NCI-H1092 treated with DMSO at 0.1 percent for 48 hours (cell line): Measurements from ENCODE around the gene HNRNPC.
"Not testable (repeated sequence)": the region's sequence is repeated elsewhere in the genome, so short reads cannot be mapped to it uniquely, and the experiment has no call there.

ENCODE experiments used
- DNase-seq: peaks from one replicate; lab custom pipeline; 2025; lab: John Stamatoyannopoulos, UW

The HNRNPC gene

DNA sequence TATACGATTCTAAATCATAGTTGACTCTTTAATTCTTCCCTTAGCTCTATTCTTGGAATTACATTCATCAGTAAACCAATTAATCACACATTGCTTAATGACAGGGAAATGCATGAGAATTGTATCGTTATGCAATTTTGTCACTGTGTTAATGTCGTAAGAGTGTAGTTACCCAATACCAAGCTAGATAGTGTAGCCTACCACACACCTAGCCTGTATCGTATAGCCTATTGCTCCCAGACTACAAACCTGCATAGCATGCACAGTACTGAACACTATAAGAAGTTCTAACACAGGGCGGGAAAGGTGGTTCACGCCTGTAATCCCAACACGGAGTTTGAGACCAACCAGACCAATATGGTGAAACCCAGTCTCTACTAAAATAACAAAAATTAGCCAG is 24.7 kb downstream of the HNRNPC start:
- no peak for DNase-seq

DNA sequence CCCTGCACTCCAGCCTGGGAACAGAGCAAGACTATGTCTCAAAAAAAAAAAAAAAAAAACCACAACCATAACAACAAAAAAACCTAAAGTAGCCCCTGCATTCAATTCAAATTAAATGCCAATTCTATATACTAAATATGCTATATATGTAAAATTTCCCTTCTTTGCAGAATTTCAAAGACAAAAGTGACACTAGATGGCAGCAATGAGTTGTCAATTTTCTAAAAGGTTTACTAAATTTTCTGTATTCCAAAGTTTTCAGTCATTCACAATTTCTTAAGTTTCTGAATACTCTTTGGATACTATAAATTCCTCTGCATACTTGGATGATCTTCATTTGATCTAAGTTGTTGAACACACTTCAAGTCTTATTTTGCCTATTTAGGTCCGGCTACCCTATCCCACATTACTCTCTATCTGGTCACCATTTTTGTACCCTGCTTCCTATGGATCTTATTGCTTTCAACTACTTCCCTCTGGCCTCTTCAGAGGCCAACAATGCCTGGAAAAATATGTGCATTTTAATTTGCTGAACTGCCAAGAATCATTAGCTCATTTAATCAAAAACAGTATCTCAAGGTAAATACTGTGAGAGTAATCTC is 27.9 kb downstream of the HNRNPC start:
- no peak for DNase-seq

DNA sequence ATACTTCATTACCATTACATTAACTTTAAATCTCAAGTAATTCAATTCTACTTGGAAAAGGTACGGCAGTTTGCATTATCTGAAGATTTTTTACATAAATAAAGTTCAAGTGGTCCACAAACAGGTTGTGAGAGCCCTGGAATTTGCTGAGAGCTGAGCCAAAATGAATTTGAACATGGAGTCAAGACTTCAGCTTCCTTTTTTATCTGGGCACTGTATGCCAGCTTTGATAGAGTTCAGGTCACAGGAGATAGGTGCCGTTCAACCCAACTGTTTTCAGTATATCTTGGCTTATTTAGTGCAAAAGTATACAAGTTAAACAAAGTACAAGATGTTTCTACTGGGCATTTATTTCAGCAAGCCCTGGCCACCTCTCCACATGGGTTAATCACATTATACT is 28.8 kb downstream of the HNRNPC start:
- DNase-seq = no peak

DNA sequence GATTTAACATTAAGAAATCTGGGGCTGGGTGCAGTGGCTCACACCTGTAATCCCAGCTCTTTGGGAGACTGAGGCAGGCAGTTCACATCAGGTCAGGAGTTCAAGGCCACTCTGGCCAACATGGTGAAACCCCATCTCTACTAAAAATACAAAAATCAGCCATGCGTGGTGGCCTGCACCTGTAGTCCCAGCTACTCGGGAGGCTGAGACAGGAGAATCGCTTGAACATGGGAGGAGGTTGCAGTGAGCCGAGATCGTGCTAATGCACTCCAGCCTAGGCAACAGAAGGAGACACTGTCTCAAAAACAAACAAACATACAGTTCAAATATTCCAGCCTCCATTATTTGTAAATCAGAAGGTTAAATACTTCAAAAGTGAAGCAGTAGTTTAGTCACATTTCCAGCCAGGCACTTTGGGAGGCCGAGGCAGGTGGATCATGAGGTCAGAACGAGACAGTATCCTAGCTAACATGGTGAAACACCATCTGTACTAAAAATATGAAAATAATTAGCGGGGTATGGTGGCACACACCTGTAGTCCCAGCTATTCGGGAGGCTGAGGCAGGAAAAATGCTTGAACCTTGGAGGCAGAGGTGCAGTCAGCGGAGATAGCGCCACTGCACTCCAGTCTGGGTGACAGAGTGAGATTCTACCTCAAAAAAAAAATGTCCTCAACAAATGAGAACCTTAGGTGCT is 30.3 kb downstream of the HNRNPC start:
- DNase-seq = no peak

DNA sequence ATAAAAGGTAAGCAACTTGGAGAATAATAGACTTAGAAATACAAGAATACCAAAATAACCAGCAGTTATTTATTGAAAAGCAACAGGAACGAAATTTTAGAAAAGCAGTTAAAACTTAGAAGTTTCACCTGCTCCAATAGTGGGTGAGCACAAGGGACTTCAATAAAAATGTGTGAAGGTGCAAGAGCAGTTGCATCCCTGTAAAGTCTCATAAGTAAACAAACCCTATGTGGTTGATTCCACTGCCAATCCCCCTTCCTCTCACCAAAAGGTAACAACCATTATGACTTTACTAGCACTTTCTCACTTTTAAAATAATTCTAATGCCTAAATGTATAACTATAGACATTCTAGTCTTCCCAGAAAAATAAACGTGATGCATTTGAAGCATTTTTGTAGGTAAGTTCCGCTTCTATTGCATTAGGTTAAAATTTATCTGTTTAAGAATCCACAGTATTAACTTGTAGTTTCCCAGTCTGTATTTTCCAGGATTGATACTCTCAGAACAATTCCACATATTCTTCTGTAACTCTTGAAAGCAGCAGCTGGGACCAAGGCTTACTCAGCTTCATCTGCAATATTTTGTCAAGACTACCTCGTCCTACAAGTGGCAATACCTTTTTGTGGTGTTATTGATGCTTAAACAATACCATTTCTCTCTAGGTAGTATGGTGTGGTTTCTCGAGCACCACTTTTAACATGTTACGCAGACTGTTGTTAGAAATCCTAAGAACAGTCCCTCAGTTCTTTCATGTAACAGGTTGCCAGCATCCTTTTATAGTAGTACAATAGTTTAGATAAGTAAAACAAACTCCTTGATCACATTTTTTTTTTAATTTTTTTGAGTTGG is 32.1 kb downstream of the HNRNPC start:
- DNase-seq = no peak

DNA sequence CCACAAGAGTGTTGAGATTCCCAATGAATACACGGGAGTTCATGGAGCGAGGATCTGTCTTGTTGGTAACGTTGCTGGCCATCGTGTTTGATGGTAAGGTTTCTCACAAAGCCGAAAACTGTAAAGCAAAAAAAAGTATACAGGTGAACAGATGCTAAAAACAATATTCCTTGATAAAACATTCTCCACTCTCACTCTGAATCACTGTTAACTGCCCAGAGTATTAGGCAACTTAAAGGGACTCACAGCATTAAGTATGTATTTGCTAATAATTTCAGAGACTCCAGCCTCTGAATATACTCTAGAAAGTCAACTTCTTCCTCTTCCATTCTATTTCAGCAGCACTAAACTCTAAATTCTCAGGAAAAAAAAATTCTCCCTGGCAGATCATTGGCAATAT is 35.1 kb downstream of the HNRNPC start:
- no peak for DNase-seq

DNA sequence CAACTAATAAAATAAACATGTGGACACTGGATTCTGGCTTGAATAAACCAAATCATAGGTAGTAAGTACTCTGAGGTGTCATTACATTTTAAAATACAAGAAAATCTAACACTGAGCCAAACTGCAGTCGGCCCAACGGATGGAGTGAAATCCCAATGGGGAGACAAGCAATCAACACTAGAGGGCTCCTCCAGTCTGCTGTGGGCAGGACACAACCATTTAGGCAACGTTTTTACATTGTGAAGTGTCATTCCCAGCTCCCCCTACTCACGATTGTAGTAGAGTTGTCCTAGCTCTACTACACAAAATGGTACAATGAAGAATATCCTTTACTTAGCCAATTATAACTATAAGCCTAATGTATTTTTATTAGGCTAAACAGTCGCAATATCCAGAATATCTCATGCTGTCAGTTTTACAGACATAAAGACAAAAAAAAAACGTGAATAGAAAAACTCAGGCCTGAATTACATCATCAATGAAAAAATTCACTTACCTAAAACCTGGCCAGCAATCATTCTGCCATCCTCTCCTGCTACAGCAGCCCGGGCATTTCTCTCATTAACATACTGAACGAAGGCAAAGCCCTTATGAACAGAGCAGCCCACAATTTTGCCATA is 35.7 kb downstream of the HNRNPC start:
- DNase-seq = no peak

DNA sequence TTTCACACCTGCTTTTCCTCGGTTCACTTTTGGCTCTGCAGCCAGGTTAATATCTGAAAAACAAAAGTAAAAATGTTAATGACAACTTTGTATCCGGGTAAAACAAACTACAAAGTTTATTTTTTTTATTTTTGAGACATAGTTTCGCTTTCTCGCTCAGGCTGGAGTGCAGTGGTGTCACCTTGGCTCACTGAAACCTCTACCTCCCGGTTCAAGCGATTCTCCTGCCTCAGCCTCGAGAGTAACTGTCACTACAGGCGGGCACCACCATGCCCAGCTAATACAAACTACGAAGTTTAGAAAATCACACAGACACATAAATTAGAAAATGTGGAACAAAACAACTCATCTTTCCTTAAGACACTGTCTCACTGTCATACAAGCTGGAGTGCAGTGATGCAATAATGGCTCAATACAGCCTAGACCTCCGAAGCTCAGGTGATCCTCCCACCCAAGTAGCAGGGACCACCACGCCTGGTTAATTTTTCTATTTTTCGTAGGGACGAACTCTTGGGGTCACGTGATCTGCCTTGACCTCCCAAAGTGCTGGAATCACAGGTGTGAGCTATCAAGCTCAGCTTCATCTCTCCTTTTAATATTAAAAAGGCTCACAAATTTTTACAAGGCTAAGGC is 38.1 kb downstream of the HNRNPC start:
- DNase-seq = no peak

DNA sequence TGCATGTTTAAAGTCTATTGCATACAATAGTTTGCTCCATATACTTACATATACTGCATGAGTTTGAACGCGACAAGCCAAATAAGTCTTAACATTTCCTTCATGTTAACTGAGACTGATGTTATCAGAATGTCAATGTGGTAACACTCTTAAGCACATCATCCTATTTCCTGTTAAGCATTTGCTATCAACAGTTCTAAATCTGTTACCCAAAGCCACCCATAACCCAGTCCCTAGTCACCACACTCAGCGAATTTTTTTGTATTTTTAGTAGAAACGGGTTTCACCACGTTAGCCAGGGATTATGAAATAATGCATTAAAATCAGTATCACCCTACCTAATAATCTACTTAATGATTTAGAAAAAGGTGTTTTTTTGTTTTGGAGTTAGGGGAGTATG is 39.4 kb downstream of the HNRNPC start:
- DNase-seq = no peak

DNA sequence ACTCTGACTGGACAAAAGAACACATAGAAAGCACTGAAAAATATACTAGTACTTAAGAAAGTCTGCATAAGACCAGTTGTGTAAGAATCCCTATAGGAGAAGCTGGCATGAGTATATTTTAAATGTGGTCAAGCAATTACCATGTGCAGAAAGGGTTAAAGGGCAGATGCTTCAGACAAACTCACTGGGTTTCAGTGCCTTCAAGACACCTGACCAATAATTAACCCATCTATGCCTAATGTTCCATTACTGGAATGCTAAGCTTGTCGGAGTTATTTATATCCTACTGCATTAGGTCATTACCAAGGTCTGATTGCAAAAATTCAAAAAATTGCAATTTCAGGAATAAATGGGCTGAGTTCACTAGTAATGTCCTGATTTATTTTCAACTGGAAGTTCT is 41.3 kb downstream of the HNRNPC start:
- no peak for DNase-seq

DNA sequence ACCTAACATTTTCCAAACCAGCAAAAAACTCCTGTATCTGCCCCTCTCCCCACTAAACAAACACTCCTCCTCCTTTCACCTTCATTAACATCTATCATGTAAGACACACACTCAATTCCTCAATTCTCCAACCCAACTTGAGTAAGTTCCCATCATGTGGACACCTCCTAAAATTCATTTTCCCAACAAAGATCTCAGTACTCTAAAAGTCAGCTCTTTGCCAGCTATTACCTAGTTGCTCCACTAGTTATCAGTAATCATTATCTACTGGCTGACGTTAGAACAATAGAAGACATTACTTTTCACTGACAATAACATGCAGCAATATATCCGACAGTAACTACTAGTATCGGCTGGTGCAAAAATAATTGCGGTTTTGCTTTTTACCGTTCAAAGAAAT is 42.1 kb downstream of the HNRNPC start:
- no peak for DNase-seq

DNA sequence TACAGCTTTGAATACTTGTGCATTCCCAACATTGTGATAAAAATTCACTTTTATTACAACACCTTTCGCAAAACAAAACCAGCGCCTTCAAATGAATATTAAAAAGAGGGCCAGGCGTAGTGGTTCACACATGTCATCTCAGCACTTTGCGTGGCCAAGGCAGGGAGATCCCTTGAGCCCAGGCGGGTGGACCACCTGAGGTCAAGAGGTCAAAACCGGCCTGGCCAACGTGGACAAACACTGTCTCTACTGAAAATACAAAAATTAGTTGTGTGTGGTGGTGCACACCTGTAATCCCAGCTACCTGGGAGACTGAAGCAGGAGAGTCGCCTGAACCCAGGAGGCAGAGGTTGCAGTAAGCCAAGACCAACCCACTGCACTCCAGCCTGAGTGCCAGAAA is 42.8 kb downstream of the HNRNPC start:
- no peak for DNase-seq

DNA sequence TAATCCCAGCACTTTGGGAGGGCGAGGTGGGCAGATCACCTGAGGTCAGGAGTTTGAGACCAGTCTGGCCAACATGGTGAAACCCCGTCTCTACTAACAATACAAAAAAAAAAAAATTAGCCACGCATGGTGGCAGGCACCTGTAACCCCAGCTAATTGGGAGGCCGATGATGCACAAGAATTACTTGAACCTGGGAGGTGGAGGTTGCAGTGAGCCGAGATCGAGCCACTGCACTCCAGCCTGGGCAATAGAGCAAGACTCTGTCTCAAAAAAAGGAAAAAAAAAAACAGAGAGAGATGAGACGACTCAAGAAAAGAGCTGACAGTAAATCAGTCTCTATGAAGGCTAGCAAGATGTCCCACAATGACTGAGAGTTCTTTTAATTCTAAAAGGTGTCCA is 44.1 kb downstream of the HNRNPC start:
- not testable (repeated sequence) for DNase-seq

DNA sequence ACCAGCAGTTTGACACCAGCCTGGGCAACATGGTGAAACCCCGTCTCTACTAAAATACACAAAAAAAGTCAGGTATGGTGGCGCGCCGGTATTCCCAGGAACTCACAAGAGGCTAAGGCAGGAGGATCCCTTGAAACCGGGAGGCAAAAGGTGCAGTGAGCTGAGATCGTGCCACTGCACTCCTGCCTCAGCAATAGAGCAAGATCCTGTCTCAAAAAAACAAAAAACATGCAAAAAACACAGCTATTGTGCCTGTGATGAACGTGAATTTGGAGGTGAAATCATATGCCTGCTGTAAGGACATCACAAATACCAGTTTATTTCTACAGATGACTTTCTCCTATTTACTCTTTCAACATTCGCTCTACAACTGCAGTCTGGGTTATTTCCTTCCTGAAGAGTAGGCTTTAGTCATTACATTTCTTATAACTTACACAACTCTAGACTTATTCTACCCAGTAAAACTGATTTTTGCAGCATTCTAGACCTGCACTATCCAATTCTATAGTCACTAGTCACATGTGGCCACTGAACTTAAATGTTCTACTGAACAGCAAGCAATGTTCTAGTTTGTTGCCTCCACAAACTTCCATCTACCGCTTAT is 48.3 kb downstream of the HNRNPC start:
- no peak for DNase-seq

DNA sequence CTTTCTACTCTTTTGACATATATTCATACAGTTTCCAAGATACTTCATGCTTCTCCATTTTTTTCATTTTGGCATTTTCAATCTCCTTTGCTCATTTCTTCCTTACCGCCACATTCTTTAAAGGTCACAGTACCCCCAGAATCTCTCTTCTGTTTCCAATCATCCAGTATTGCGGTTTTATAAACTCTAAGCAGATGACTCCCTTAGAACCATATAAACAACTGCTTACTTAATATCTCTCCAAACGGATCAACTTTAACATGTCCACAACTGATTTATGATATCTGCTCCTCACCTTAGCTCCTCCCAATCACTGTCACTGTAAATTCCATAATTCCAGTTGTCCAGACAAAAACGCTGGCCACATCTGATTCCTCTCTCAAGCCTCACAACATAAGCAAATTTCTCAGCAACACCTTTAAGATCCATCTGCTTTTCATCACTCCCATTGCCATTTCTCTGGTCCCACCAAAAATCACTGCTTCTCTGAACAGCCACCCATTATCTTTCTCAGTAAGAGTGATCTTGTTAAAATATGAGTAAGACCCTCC is 49.6 kb downstream of the HNRNPC start:
- no peak for DNase-seq

DNA sequence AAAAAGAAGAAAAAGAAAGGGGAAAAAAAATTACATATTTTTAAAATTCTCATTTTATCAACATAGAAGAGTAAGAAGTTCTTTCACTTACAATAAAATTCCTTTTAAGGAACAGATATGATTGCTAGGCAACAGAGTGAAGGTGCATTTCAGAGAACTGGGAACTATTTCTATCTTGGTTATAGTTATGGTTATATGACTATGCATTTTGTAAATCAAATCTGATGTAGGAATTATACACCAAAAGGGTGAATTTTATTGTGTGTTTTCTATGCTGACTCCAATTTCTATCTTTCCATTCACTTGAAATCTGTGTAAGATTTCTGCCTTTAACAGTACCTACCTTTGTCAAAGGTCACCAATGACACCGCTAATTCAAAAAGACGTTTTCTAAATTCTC is 50.1 kb downstream of the HNRNPC start:
- DNase-seq = no peak

DNA sequence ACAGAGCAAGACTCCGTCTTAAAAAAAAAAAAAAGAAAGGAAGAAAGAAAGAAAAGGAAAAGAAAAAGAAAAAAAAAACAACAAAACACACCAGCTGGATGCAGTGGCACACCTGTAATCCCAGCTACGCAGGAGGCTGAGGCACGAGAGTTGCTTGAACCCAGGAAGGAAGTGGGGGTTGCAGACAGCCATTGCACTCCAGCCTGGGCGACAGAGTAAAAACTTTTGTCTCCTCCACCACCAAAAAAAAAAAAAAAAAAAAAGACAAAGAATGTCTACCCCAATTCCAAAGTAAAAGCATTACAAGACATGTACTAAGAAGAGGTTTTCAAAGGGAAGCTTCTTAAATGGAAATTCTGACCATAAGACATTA is 53.4 kb downstream of the HNRNPC start:
- no peak for DNase-seq

DNA sequence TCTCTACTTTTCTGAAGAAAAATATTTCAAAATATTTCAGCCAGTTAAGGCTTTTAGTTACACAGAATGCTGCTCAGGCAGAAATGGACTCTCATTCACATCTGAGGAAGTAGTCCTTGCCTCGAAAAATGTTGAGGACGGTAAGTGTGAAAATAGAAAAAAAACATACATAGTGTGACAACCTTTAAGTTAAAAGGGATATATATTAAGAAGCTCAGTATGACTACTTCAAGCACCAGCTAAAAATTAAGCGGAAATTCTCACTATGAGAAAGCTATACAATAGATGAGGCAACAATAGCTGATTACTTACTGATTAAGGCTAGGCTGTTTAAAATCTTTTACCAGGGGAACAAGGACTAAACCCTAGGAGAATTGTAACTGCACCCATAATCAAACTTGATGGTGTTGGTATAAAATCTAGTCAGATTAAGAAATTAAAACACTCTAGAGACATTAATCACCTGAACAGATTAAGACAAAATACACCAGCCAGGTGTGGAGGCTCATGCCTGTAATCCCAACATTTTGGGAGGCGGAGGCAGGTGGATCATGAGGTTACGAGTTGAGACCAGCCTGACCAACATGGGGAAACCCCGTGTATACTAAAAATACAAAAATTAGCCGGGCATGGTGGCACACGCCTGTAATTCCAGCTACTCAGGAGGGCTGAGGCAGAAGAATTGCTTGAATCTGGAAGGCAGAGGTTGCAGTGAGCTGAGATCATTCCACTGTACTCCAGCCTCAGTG is 53.9 kb downstream of the HNRNPC start:
- no peak for DNase-seq

DNA sequence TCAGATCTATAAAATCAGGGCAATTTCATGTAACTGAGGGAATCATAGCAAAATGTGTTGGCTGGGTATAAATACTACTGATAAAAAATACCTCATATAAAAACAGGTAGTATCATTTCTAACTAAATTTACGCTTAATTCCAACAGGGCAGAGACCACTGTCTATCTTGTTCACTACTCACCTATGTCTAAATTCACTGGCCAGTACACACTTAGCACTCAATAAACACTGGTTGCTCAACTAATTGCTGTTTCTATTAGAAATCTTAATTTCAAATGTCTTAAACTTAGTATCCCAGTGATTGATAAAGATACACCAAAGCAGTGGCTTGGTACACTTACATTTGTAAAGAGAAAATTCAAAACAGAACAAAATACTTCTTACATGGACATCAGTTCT is 55.6 kb downstream of the HNRNPC start:
- DNase-seq = no peak

DNA sequence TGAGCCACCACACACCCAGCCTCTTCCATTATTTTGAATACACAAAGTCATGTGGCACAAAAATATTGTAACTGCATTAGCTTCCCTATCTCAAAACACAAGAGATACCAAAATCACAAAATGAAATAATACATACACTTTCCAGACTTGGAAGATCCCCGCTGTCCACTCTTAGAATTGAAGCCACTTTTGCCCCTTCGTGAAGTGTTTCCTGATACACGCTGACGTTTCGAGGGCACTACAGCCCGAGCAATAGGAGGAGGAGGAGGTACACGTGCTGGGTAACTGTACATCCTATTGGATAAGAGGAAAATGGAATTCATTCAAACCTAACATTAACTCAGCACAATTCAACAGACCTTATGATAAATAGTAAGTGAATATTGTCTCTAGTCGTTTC is 56.4 kb downstream of the HNRNPC start:
- not testable (repeated sequence) for DNase-seq

DNA sequence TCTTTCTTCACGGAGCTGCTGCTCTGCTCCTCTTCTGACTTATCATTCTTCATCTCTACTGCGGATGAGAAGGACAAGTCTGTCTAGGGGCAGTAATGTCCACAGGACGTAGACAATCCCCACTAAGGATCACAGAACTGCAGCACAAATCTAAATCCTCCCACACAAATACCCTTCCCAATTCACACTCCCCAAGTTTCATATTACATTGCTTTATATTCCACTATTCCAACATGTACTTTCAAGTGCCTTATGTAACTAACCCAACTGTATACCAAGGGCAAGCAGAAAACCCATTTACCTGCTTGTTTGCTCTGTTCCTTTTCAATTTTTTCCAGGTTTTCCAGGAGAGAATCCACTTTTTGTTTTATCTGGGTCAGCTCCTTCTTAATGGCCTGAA is 57.7 kb downstream of the HNRNPC start:
- DNase-seq = no peak
